ENCODE measurements around the gene SLC25A26. TPM values are rescaled to one million over a fixed set of nuclear protein-coding genes. Genes with fewer than 3 reads are reported as not detected.
A peak's percentile ranks its signal among the peaks of the same experiment; 100 is the strongest.

SLC25A26 gene
- total RNA-seq, 4 donors from 2014 or later = 4.2 to 17.3 (median 12.2) TPM

GRCh38 chr3:66409771-66410754, 189.3 kb downstream of the SLC25A26 start:
- Histone ChIP-seq H3K4me1 (peaks cover 3 to 51% (median 31%) of the 10 kb centered on the region in 4 donors), H3K27me3 (no peaks in the 10 kb centered on the region), H3K27ac (peak overlapping the region; percentile 33 to 87 (median 69)), H3K9me3 (no peaks in the 10 kb centered on the region), H3K4me3 (no peak overlapping the region), H3K36me3 (peaks cover 0 to 34% (median 10%) of the 10 kb centered on the region in 4 donors)
- WGBS, 2 donors (ENCODE audit: low coverage in 1 of 2) = 86 to 90% methylated on average over 11 to 21 of the region's 24 CpGs
- in situ Hi-C loops (cut with MboI; ENCODE audit: low pct_ligation_motif_present in 1 of 4, low pct_unique_long_range_greater_than_20kb in 1 of 4, low sequenced_read_pairs in 3 of 4) = loop anchor here (5.0 to 25.0 kb wide), 3 partner anchors 402 to 407 kb away; no protein-coding TSS in a partner anchor
- TF ChIP-seq EP300 (IDR thresholded peaks at IDR 0.05; ENCODE audit: low read depth) = no peak
- TF ChIP-seq CTCF (IDR thresholded peaks at IDR 0.05) = no peak
- no peak for TF ChIP-seq POLR2A (IDR thresholded peaks at IDR 0.05)
- no peak for TF ChIP-seq POLR2AphosphoS5 (IDR thresholded peaks at IDR 0.05)
- no peak for DNase-seq
- intact Hi-C loops (cut with DNase I; ENCODE audit: low total_unique reads) = loop anchor here (5.0 to 10.0 kb wide), 3 partner anchors 87 to 407 kb away; no protein-coding TSS in a partner anchor

GRCh38 chr3:66410976-66411375, 190.2 kb downstream of the SLC25A26 start:
- H3K4me1 ChIP-seq = peaks cover 1 to 54% (median 29%) of the 10 kb centered on the region in 4 donors
- peaks cover 0 to 28% (median 8%) of the 10 kb centered on the region in 4 donors for H3K36me3 ChIP-seq
- no peaks in the 10 kb centered on the region for H3K9me3 ChIP-seq
- H3K4me3 ChIP-seq = no peak overlapping the region
- in situ Hi-C loops (cut with MboI; ENCODE audit: low pct_ligation_motif_present in 1 of 4, low pct_unique_long_range_greater_than_20kb in 1 of 4, low sequenced_read_pairs in 3 of 4) = loop anchor here in 1 of 4 donors (25.0 kb wide), 1 partner anchor 401 kb away; no protein-coding TSS in a partner anchor
- WGBS, 2 donors (ENCODE audit: low coverage in 1 of 2) = 78 to 95% methylated on average over 3 to 7 of the region's 7 CpGs
- TF ChIP-seq EP300 (IDR thresholded peaks at IDR 0.05; ENCODE audit: low read depth) = no peak
- TF ChIP-seq CTCF (IDR thresholded peaks at IDR 0.05) = no peak
- TF ChIP-seq POLR2A (IDR thresholded peaks at IDR 0.05) = no peak
- no peak for TF ChIP-seq POLR2AphosphoS5 (IDR thresholded peaks at IDR 0.05)
- H3K27ac ChIP-seq = peak overlapping the region; percentile 33 to 87 (median 69)
- intact Hi-C loops (cut with DNase I; ENCODE audit: low total_unique reads) = loop anchor here (10.0 kb wide), 1 partner anchor 294 kb away; no protein-coding TSS in a partner anchor
- H3K27me3 ChIP-seq = no peaks in the 10 kb centered on the region
- DNase-seq = no peak

GRCh38 chr3:66411474-66411873, 190.7 kb downstream of the SLC25A26 start:
- Histone ChIP-seq H3K4me1 (peaks cover 2 to 58% (median 29%) of the 10 kb centered on the region in 4 donors), H3K27ac (peak overlapping the region; percentile 33 to 87 (median 69))
- intact Hi-C loops (cut with DNase I; ENCODE audit: low total_unique reads) = loop anchor here (10.0 kb wide), 1 partner anchor 293 kb away; no protein-coding TSS in a partner anchor

More at GRCh38 chr3:66411474-66411873, 190.7 kb downstream of the SLC25A26 start:
- Histone ChIP-seq H3K4me3 (no peak overlapping the region), H3K9me3 (no peaks in the 10 kb centered on the region), H3K36me3 (peaks cover 0 to 23% (median 6%) of the 10 kb centered on the region in 4 donors), H3K27me3 (no peaks in the 10 kb centered on the region)
- no peak for TF ChIP-seq EP300 (IDR thresholded peaks at IDR 0.05; ENCODE audit: low read depth)
- TF ChIP-seq POLR2AphosphoS5 (IDR thresholded peaks at IDR 0.05) = no peak
- TF ChIP-seq CTCF (IDR thresholded peaks at IDR 0.05) = no peak
- no peak for TF ChIP-seq POLR2A (IDR thresholded peaks at IDR 0.05)
- in situ Hi-C loops (cut with MboI; ENCODE audit: low pct_ligation_motif_present in 1 of 4, low pct_unique_long_range_greater_than_20kb in 1 of 4, low sequenced_read_pairs in 3 of 4) = loop anchor here in 1 of 4 donors (25.0 kb wide), 1 partner anchor 401 kb away; no protein-coding TSS in a partner anchor
- no peak for DNase-seq
- 54 to 56% methylated on average over 6 to 8 of the region's 8 CpGs for WGBS, 2 donors (ENCODE audit: low coverage in 1 of 2)

All from transverse colon (tissue), 4 donors.